Measurements from ENCODE around the gene CHAC2.

The CHAC2 gene

GRCh38 chr2:53765767-53766166 is 1.8 kb upstream of the CHAC2 start:
- no peaks in the 10 kb centered on the region for H3K9me3 ChIP-seq (ENCODE audit: insufficient read depth, low read length)
- H3K4me1 ChIP-seq (ENCODE audit: low read length), result peaks cover 14% of the 10 kb centered on the region
- H4K20me1 ChIP-seq (ENCODE audit: insufficient read depth, low read length), result no peaks in the 10 kb centered on the region
- no peaks in the 10 kb centered on the region for H3K27me3 ChIP-seq (ENCODE audit: low read depth, low read length)
- H3K27ac ChIP-seq (ENCODE audit: low read length), result no peak overlapping the region
- H3K4me2 ChIP-seq (ENCODE audit: low read length), result no peak overlapping the region
- no peak overlapping the region for H3K9ac ChIP-seq (ENCODE audit: low read length)
- TF ChIP-seq EZH2phosphoT487 (IDR thresholded peaks at IDR 0.05; ENCODE audit: low read depth) (no peak), CTCF (IDR thresholded peaks at IDR 0.05; ENCODE audit: low read depth, low read length) (no peak)
- peaks cover 7% of the 10 kb centered on the region for H3K36me3 ChIP-seq (replicated peaks; ENCODE audit: low read depth, low read length)
- peaks cover 31% of the 10 kb centered on the region for H3K79me2 ChIP-seq (ENCODE audit: low read length)
- no peak overlapping the region for H3K4me3 ChIP-seq (ENCODE audit: low read length)
- no peak overlapping the region for H2AFZ ChIP-seq (ENCODE audit: low read depth, low read length)

- peak overlapping the region; percentile 88 for H3K9ac ChIP-seq (ENCODE audit: low read length)
- peaks cover 49% of the 10 kb centered on the region for H3K79me2 ChIP-seq (ENCODE audit: low read length)
- H3K36me3 ChIP-seq (replicated peaks; ENCODE audit: low read depth, low read length), result peaks cover 9% of the 10 kb centered on the region
- H3K27ac ChIP-seq (ENCODE audit: low read length), result peak overlapping the region; percentile 85
- TF ChIP-seq CTCF (IDR thresholded peaks at IDR 0.05; ENCODE audit: low read depth, low read length), result no peak
- no peak for TF ChIP-seq EZH2phosphoT487 (IDR thresholded peaks at IDR 0.05; ENCODE audit: low read depth)
- H3K4me2 ChIP-seq (ENCODE audit: low read length), result peak overlapping the region; percentile 94
- H2AFZ ChIP-seq (ENCODE audit: low read depth, low read length), result peak overlapping the region; percentile 67; the same call in 1 of the 2 replicates
- no peaks in the 10 kb centered on the region for H3K9me3 ChIP-seq (ENCODE audit: insufficient read depth, low read length)
- H3K4me3 ChIP-seq (ENCODE audit: low read length), result peak overlapping the region; percentile 92
- H3K4me1 ChIP-seq (ENCODE audit: low read length), result peaks cover 14% of the 10 kb centered on the region
- no peaks in the 10 kb centered on the region for H3K27me3 ChIP-seq (ENCODE audit: low read depth, low read length)
- H4K20me1 ChIP-seq (ENCODE audit: insufficient read depth, low read length), result no peaks in the 10 kb centered on the region
These were observed 588 bp downstream of the CHAC2 start for GRCh38 chr2:53768242-53768542.

GRCh38 chr2:53769318-53769945 is 1.8 kb downstream of the CHAC2 start:
- H3K27ac ChIP-seq (ENCODE audit: low read length), result no peak overlapping the region
- H3K36me3 ChIP-seq (replicated peaks; ENCODE audit: low read depth, low read length), result peaks cover 15% of the 10 kb centered on the region
- peaks cover 14% of the 10 kb centered on the region for H3K4me1 ChIP-seq (ENCODE audit: low read length)
- no peak overlapping the region for H2AFZ ChIP-seq (ENCODE audit: low read depth, low read length)
- no peak overlapping the region for H3K4me3 ChIP-seq (ENCODE audit: low read length)
- peak overlapping the region; percentile 94 for H3K4me2 ChIP-seq (ENCODE audit: low read length)
- no peaks in the 10 kb centered on the region for H4K20me1 ChIP-seq (ENCODE audit: insufficient read depth, low read length)
- TF ChIP-seq EZH2phosphoT487 (IDR thresholded peaks at IDR 0.05; ENCODE audit: low read depth) (no peak), CTCF (IDR thresholded peaks at IDR 0.05; ENCODE audit: low read depth, low read length) (no peak)
- no peaks in the 10 kb centered on the region for H3K9me3 ChIP-seq (ENCODE audit: insufficient read depth, low read length)
- peaks cover 61% of the 10 kb centered on the region for H3K79me2 ChIP-seq (ENCODE audit: low read length)
- H3K27me3 ChIP-seq (ENCODE audit: low read depth, low read length), result no peaks in the 10 kb centered on the region
- H3K9ac ChIP-seq (ENCODE audit: low read length), result no peak overlapping the region

- TF ChIP-seq EZH2phosphoT487 (IDR thresholded peaks at IDR 0.05; ENCODE audit: low read depth) (no peak), CTCF (IDR thresholded peaks at IDR 0.05; ENCODE audit: low read depth, low read length) (no peak)
- H3K79me2 ChIP-seq (ENCODE audit: low read length), result peaks cover 69% of the 10 kb centered on the region
- no peak overlapping the region for H2AFZ ChIP-seq (ENCODE audit: low read depth, low read length)
- H3K27ac ChIP-seq (ENCODE audit: low read length), result no peak overlapping the region
- no peaks in the 10 kb centered on the region for H3K9me3 ChIP-seq (ENCODE audit: insufficient read depth, low read length)
- no peak overlapping the region for H3K4me3 ChIP-seq (ENCODE audit: low read length)
- peaks cover 18% of the 10 kb centered on the region for H3K36me3 ChIP-seq (replicated peaks; ENCODE audit: low read depth, low read length)
- H4K20me1 ChIP-seq (ENCODE audit: insufficient read depth, low read length), result no peaks in the 10 kb centered on the region
- no peak overlapping the region for H3K4me2 ChIP-seq (ENCODE audit: low read length)
- H3K9ac ChIP-seq (ENCODE audit: low read length), result no peak overlapping the region
- no peaks in the 10 kb centered on the region for H3K27me3 ChIP-seq (ENCODE audit: low read depth, low read length)
- H3K4me1 ChIP-seq (ENCODE audit: low read length), result peaks cover 14% of the 10 kb centered on the region
These were observed 2.7 kb downstream of the CHAC2 start for GRCh38 chr2:53770264-53770663.

Data from OCI-LY3 (cell line).